OCI-LY1 (cell line): ENCODE measurements around the gene CTNND1.

Experiments used
- EZH2 ChIP-seq: fragments of 200-600 bp; sonication (generic), shearing (Covaris generic); IDR thresholded peaks from 2 replicates; pipeline ENCODE4 v1.8.0; 2017; ENCODE audit warnings: borderline replicate concordance, mixed run types, mild to moderate bottlenecking, antibody characterized with exemption, low read length, moderate library complexity, mixed read lengths
- TF ChIP-seq, protein P1 (sequence below): fragments of 200-600 bp; sonication (generic), shearing (Covaris generic); IDR thresholded peaks from 2 replicates; pipeline ENCODE4 v1.5.1; 2017; ENCODE audit warnings: mild to moderate bottlenecking, antibody characterized with exemption, low read length, moderate library complexity, mixed read lengths

- TF ChIP-seq, protein P1, sequence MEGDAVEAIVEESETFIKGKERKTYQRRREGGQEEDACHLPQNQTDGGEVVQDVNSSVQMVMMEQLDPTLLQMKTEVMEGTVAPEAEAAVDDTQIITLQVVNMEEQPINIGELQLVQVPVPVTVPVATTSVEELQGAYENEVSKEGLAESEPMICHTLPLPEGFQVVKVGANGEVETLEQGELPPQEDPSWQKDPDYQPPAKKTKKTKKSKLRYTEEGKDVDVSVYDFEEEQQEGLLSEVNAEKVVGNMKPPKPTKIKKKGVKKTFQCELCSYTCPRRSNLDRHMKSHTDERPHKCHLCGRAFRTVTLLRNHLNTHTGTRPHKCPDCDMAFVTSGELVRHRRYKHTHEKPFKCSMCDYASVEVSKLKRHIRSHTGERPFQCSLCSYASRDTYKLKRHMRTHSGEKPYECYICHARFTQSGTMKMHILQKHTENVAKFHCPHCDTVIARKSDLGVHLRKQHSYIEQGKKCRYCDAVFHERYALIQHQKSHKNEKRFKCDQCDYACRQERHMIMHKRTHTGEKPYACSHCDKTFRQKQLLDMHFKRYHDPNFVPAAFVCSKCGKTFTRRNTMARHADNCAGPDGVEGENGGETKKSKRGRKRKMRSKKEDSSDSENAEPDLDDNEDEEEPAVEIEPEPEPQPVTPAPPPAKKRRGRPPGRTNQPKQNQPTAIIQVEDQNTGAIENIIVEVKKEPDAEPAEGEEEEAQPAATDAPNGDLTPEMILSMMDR: no peak
- TF ChIP-seq EZH2: no peak
Observed at GRCh38 chr11:57741132-57742086, 20.2 kb upstream of the CTNND1 start, which contains the start of gene SELENOH.
